Keratinocyte (primary cell): ENCODE data around the gene UTY.
"Not testable (repeated sequence)": the region's sequence is repeated elsewhere in the genome, so short reads cannot be mapped to it uniquely, and the experiment has no call there.

Experiments used
- CTCF ChIP-seq, 3 experiments: IDR thresholded peaks in 1 of 3; conservative IDR thresholded peaks in 1 of 3; optimal IDR thresholded peaks in 1 of 3; 2 replicates in 2 of 3; 3 replicates in 1 of 3; pipeline versions ENCODE3 to v1.5.1; 2011; ENCODE audit warnings: low read length in 3 of 3, mild to moderate bottlenecking in 3 of 3, moderate library complexity in 2 of 3, control low read depth in 1 of 3, inconsistent platforms in 1 of 3; ENCODE audit not compliant: insufficient read depth in 2 of 3; ENCODE audit errors: extremely low read depth in 1 of 3
- EZH2 ChIP-seq: IDR thresholded peaks from one replicate; pipeline ENCODE4 v1.6.1; 2012; ENCODE audit warnings: inconsistent platforms, mild to moderate bottlenecking, low read length, moderate library complexity

- not testable (repeated sequence) for TF ChIP-seq EZH2; CTCF (optimal IDR thresholded peaks at IDR 0.05 in 1 of 3, IDR thresholded peaks at IDR 0.05 in 1 of 3, conservative IDR thresholded peaks at IDR 0.05 in 1 of 3; ENCODE audit: extremely low read depth in 1 of 3, insufficient read depth in 2 of 3, low read length in 3 of 3)
Observed at GRCh38 chrY:13282151-13283054, 197.4 kb downstream of the UTY start.
